Activated naive CD8-positive, alpha-beta T cell treated with anti-CD3 and anti-CD28 coated beads for 36 hours (primary cell): ENCODE measurements around the gene TMEM232. TPM values are rescaled to one million over a fixed set of nuclear protein-coding genes. Genes with fewer than 3 reads are reported as not detected.

Source experiments
- DNase-seq: peaks from one replicate; pipeline ENCODE4 v3.0.0; 2021
- H3K27ac Mint-ChIP-seq: one replicate; pipeline ENCODE4 v1.8.0; 2022; ENCODE audit warnings: mild to moderate bottlenecking, moderate library complexity, mixed read lengths
- H3K27me3 Mint-ChIP-seq: one replicate; pipeline ENCODE4 v1.8.0; 2022; ENCODE audit warnings: mild to moderate bottlenecking, mixed read lengths
- H3K36me3 Mint-ChIP-seq: one replicate; pipeline ENCODE4 v1.8.0; 2021; ENCODE audit warnings: mild to moderate bottlenecking, mixed read lengths
- H3K4me1 Mint-ChIP-seq: one replicate; pipeline ENCODE4 v1.8.0; 2021; ENCODE audit warnings: mixed read lengths
- H3K4me3 Mint-ChIP-seq: one replicate; pipeline ENCODE4 v1.8.0; 2022; ENCODE audit warnings: mild to moderate bottlenecking, moderate library complexity, mixed read lengths
- H3K9me3 Mint-ChIP-seq: one replicate; pipeline ENCODE4 v1.8.0; 2022; ENCODE audit warnings: mixed read lengths
- total RNA-seq, 2 experiments: library from RNA; stranded (reverse); gene quantifications; one replicate each; pipeline ENCODE4 v1.2.3, GENCODE V29; 2021

TMEM232 gene
- total RNA-seq, 2 experiments from 2014 or later, result 0.66 to 1.2 TPM

- Mint-ChIP-seq H3K9me3 (no peaks in the 10 kb centered on the region), H3K4me3 (no peak overlapping the region), H3K27me3 (no peaks in the 10 kb centered on the region), H3K36me3 (no peaks in the 10 kb centered on the region), H3K4me1 (no peaks in the 10 kb centered on the region), H3K27ac (no peak overlapping the region)
- no peak for DNase-seq
Observed at GRCh38 chr5:110383231-110383630, 343.2 kb downstream of the TMEM232 start.

DNA sequence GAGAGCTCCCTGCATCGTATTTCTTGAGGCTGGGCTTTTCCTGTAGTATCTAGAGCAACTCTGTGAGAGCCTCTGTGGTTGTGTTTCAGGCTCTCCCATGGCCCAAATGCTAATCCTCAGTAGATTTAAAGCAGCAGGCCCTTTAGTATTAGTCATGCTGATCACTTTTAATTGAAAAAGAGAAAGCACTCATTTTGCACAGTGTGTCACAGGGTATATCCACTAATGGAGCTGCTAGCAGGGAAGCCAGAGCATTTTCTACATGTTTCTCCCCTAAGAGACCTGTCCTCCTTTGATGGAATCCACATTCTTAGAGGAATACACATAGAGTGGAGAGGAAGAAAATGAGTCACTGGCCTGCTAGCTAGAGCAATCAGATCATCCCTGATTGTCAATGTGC, 348.5 kb downstream of the TMEM232 start:
- no peak for DNase-seq
- no peak overlapping the region for H3K4me3 Mint-ChIP-seq
- H3K4me1 Mint-ChIP-seq, result no peaks in the 10 kb centered on the region
- H3K36me3 Mint-ChIP-seq, result no peaks in the 10 kb centered on the region
- H3K9me3 Mint-ChIP-seq, result no peaks in the 10 kb centered on the region
- H3K27me3 Mint-ChIP-seq, result no peaks in the 10 kb centered on the region
- no peak overlapping the region for H3K27ac Mint-ChIP-seq

DNA sequence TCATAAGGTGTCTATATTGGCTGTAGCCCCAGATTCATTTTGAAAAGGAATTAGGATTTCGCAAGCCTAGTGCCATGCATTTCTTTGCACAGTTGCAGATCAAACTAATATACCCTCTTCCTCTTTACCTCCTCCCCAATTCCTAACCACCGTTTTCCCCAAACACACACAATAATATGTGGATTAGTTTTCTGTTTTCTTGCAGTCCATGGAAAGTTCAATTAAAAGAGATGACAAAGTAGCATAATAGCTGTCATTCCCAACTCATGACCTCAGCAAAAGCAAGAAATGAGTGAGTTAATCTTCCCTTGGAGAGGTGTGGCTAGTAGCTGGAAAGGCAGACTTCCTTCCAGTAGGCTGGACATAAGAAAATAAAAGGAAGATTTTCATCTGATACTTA, 349.1 kb downstream of the TMEM232 start:
- H3K27ac Mint-ChIP-seq, result no peak overlapping the region
- H3K4me3 Mint-ChIP-seq, result no peak overlapping the region
- H3K9me3 Mint-ChIP-seq, result no peaks in the 10 kb centered on the region
- no peaks in the 10 kb centered on the region for H3K4me1 Mint-ChIP-seq
- H3K36me3 Mint-ChIP-seq, result no peaks in the 10 kb centered on the region
- H3K27me3 Mint-ChIP-seq, result no peaks in the 10 kb centered on the region
- no peak for DNase-seq

DNA sequence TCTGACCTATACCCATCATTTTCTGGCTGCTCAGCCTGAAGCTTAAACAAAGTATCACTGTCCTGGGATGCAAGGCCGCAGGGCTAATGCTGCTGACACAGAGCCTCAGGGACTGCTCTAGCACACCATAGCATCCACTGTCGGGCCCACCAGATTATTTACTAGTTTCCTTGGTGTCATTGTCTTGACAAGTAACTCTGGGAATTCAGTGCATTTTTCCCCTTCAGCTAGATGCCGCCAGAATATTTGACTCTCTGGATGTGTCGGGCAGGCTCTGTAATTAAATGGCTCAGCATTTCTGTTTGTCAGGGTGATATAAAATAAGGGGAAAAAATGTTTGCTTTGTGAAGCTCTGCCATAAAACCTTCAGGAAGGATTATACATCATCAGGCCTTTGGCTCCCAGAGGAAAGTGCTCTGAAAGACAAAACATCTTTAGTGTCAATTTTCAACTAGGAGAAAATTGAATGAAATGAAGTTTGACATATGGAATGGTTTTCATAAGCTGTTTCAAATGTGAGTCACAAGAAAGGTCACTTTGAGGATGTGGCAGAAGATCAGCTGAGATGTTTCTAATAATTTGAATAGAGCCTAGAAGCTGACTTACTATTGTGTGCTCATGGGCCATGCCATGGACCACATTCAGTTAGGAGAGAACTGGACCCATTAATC, 350.1 kb downstream of the TMEM232 start:
- H3K9me3 Mint-ChIP-seq, result no peaks in the 10 kb centered on the region
- no peaks in the 10 kb centered on the region for H3K27me3 Mint-ChIP-seq
- no peaks in the 10 kb centered on the region for H3K36me3 Mint-ChIP-seq
- H3K4me3 Mint-ChIP-seq, result no peak overlapping the region
- DNase-seq, result no peak
- no peak overlapping the region for H3K27ac Mint-ChIP-seq
- H3K4me1 Mint-ChIP-seq, result no peaks in the 10 kb centered on the region

DNA sequence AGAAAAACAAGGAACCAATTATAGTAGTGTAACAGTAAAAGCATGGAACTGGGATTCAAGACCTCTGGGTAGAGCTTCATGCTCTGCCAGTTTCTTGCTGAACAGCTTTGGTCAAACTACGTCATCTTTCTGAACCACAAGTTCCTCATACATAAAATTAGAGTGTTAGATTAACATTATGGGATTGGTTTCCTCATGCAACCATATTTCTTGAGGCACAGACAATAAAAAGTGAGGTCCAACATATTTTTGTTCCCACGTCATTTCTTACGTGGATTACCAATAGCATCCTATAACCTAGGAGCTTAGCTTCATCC, 354.8 kb downstream of the TMEM232 start:
- Mint-ChIP-seq H3K9me3 (no peaks in the 10 kb centered on the region), H3K4me3 (no peak overlapping the region), H3K36me3 (no peaks in the 10 kb centered on the region), H3K27me3 (no peaks in the 10 kb centered on the region), H3K27ac (no peak overlapping the region), H3K4me1 (no peaks in the 10 kb centered on the region)
- no peak for DNase-seq

DNA sequence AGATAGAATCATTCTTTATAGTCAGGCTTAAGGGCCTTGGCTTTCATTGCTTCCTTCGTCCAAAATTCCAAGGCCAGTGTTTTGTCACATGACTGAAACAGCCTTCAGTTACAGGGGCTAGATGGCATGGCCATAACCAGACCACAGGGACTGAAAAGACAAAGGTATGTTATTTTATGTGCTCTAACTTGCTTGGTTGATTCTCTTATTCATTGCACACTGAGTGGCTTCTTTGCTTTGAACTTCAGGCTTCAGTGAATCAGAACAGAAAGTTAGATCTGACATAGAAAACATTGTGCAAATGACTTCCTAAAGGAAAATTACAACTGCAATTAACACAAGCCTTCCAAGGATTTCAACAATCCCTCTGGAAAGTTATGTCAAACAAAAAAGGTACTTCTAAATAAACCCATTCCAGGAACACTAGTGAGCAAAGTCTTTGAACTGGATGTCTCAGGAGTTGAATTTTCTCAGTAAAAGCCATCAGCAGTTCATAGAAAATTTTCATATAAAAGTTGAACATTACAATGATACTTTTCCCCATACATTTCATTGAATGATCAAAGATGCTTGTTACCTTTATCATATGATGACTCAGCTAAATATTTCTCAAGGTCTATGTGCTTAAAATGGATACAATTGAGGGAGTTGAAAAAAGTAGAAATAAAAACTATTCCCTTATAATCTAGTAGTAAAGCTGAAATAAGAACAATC, 355.3 kb downstream of the TMEM232 start:
- H3K27ac Mint-ChIP-seq, result no peak overlapping the region

More for the DNA sequence above, 355.3 kb downstream of the TMEM232 start:
- DNase-seq, result no peak
- Mint-ChIP-seq H3K36me3 (no peaks in the 10 kb centered on the region), H3K27me3 (no peaks in the 10 kb centered on the region), H3K9me3 (no peaks in the 10 kb centered on the region), H3K4me1 (no peaks in the 10 kb centered on the region), H3K4me3 (no peak overlapping the region)

Other genes with a start within 250 kb of the TMEM232 start
- gene SLC25A46, start 12.3 kb upstream of the TMEM232 start, total RNA-seq, result 10 to 100 TPM; 55.9 to 57.4 TPM